Left lung (tissue), 10 donors: ENCODE measurements around the gene C1orf50. TPM values are rescaled to one million over a fixed set of nuclear protein-coding genes. Genes with fewer than 3 reads are reported as not detected.
A peak's percentile ranks its signal among the peaks of the same experiment; 100 is the strongest.

Source experiments
- ATAC-seq: fragments of 200-7000 bp; cut with Tn5 transposase; one replicate; pipeline ENCODE4 v1.9.1; 2020; ENCODE audit warnings: moderate library complexity
- DNase-seq, 4 donors: peaks; one replicate each; pipeline ENCODE4 v3.0.0-alpha.2; 2013 to 2020
- H3K27ac ChIP-seq, 2 donors: fragments of 200-600 bp; sonication (generic) in 1 of 2; one replicate each; pipeline versions ENCODE4 v1.5.0 to v1.8.0; 2020 to 2021
- H3K27me3 ChIP-seq, 2 donors: fragments of 200-600 bp; sonication (generic) in 1 of 2; one replicate each; pipeline versions ENCODE4 v1.5.0 to v1.8.0; 2020 to 2021
- H3K36me3 ChIP-seq, 2 donors: fragments of 200-600 bp; sonication (generic) in 1 of 2; one replicate each; pipeline versions ENCODE4 v1.5.0 to v1.8.0; 2020 to 2021
- H3K4me1 ChIP-seq, 2 donors: fragments of 200-600 bp; one replicate each; pipeline ENCODE4 v1.8.0; 2021
- H3K4me3 ChIP-seq, 2 donors: fragments of 200-600 bp; sonication (generic) in 1 of 2; one replicate each; pipeline versions ENCODE4 v1.5.0 to v1.8.0; 2020 to 2021; ENCODE audit warnings: mild to moderate bottlenecking in 1 of 2
- H3K9me3 ChIP-seq, 2 donors: fragments of 200-600 bp; sonication (generic) in 1 of 2; one replicate each; pipeline versions ENCODE4 v1.5.0 to v1.8.0; 2020 to 2021
- CTCF ChIP-seq, 2 donors: fragments of 200-600 bp; sonication (generic) in 1 of 2; IDR thresholded peaks; one replicate each; pipeline versions ENCODE4 v1.5.0 to v1.8.0; 2021; ENCODE audit warnings: antibody characterized with exemption in 2 of 2
- intact Hi-C, 2 donors: fragments of 100-400 bp; cut with DNase I; formaldehyde crosslinking; loops; one replicate each; pipeline versions ENCODE4 v1.11.2 to v1.14.2; 2022
- polyA plus RNA-seq, 6 donors: library from polyadenylated mRNA; unstranded; fragments of 120-200 nt; gene quantifications; one replicate each; pipeline ENCODE4 v1.2.1, GENCODE V29; 2013; ENCODE audit not compliant: insufficient read length in 6 of 6
- total RNA-seq, 2 donors: library from RNA; stranded (reverse); fragmentation: NEBNext Ultra II Directional; extraction: Animal tissue kit (Norgen Biotek cat#: 25700); gene quantifications; one replicate each; pipeline ENCODE4 v1.2.1, GENCODE V29; 2021
- donor health status: DM: no; HTN: yes; CAD: no.
- donor health status: DM: no; HTN: no; CAD: no.

Gene C1orf50
- total and polyA plus RNA-seq, 8 donors, result 4.3 to 15.0 (median 11.9) TPM

- intact Hi-C loops, result no loop called here
- Histone ChIP-seq H3K36me3 (peaks cover 0 to 69% of the 10 kb centered on the region in 2 donors), H3K4me3 (no peak overlapping the region), H3K27ac (no peak overlapping the region), H3K4me1 (no peaks in the 10 kb centered on the region), H3K27me3 (no peaks in the 10 kb centered on the region), H3K9me3 (no peaks in the 10 kb centered on the region)
- no peak for TF ChIP-seq CTCF (IDR thresholded peaks at IDR 0.05)
- DNase-seq (no peak), ATAC-seq (no peak)
These were observed 9.5 kb downstream of the C1orf50 start for GRCh38 chr1:42776502-42776901.

DNA sequence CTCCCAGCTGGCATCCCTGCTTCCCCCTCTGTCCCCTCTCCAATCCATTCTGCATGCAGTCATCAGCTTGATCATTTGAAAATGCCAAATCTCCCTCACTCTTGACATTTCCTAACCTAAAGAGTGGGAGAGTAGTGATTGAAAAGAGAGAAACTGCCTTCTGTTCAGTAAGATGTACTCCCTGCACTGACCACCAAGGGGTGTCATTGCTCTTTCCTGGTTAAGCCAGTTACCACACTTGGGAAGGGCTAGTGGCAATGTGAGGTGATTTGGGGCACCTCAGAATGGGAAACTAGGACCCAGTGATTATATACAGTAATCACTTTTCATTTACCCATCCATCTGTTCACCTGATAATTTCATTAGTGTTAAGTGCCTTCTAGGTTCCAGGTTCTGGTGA is 10.8 kb downstream of the C1orf50 start:
- peak in 1 of 4 donors; percentile 22 for DNase-seq
- Histone ChIP-seq H3K4me1 (no peaks in the 10 kb centered on the region), H3K27ac (no peak overlapping the region), H3K27me3 (no peaks in the 10 kb centered on the region), H3K9me3 (no peaks in the 10 kb centered on the region), H3K4me3 (no peak overlapping the region), H3K36me3 (peaks cover 0 to 74% of the 10 kb centered on the region in 2 donors)
- ATAC-seq, result peak; percentile 78
- intact Hi-C loops, result no loop called here
- peak; percentile 30 to 60 for TF ChIP-seq CTCF (IDR thresholded peaks at IDR 0.05)

GRCh38 chr1:42779725-42780124 is 12.7 kb downstream of the C1orf50 start:
- no peak for TF ChIP-seq CTCF (IDR thresholded peaks at IDR 0.05)
- intact Hi-C loops, result loop anchor here in 1 of 2 donors (10.0 kb wide), 1 partner anchor 295 kb away; no protein-coding TSS in a partner anchor
- peaks cover 0 to 2% of the 10 kb centered on the region in 2 donors for H3K4me1 ChIP-seq
- H3K27me3 ChIP-seq, result peaks cover 0 to 3% of the 10 kb centered on the region in 2 donors
- H3K4me3 ChIP-seq, result no peak overlapping the region
- no peak for ATAC-seq
- DNase-seq, result no peak
- peaks cover 0 to 61% of the 10 kb centered on the region in 2 donors for H3K36me3 ChIP-seq
- no peaks in the 10 kb centered on the region for H3K9me3 ChIP-seq
- H3K27ac ChIP-seq, result no peak overlapping the region

DNA sequence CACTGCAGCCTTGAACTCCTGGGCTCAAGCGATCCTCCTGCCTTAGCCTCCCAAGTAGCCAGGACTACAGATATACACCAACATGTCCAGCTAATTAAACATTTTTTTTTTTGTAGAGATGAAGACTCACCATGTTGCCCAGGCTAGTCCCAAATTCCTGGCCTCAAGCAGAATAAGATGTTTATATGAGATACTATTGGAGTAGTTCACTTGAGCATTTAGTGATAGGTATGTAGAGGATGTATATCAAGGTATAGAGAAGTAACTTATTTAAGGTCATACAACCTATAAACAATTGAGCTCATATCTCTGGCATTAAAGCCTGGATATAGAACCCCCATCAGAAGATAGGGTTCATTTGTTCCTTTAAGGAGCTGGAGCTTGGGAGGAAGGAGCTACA is 13.1 kb downstream of the C1orf50 start:
- intact Hi-C loops, result loop anchor here in 1 of 2 donors (10.0 kb wide), 1 partner anchor 295 kb away; no protein-coding TSS in a partner anchor
- H3K9me3 ChIP-seq, result no peaks in the 10 kb centered on the region
- peaks cover 0 to 8% of the 10 kb centered on the region in 2 donors for H3K27me3 ChIP-seq
- ATAC-seq (no peak), DNase-seq (no peak)
- H3K36me3 ChIP-seq, result peaks cover 0 to 57% of the 10 kb centered on the region in 2 donors
- H3K4me3 ChIP-seq, result no peak overlapping the region
- no peak overlapping the region for H3K27ac ChIP-seq
- no peak for TF ChIP-seq CTCF (IDR thresholded peaks at IDR 0.05)
- peaks cover 0 to 7% of the 10 kb centered on the region in 2 donors for H3K4me1 ChIP-seq

GRCh38 chr1:42783092-42783491 is 16.0 kb downstream of the C1orf50 start:
- DNase-seq (no peak), ATAC-seq (no peak)
- no peak overlapping the region for H3K27ac ChIP-seq
- H3K4me3 ChIP-seq, result no peak overlapping the region
- H3K4me1 ChIP-seq, result peaks cover 0 to 11% of the 10 kb centered on the region in 2 donors
- H3K27me3 ChIP-seq, result peaks cover 0 to 20% of the 10 kb centered on the region in 2 donors
- intact Hi-C loops, result loop anchor here in 1 of 2 donors (10.0 kb wide), 1 partner anchor 292 kb away; no protein-coding TSS in a partner anchor
- TF ChIP-seq CTCF (IDR thresholded peaks at IDR 0.05), result no peak
- H3K36me3 ChIP-seq, result peaks cover 0 to 28% of the 10 kb centered on the region in 2 donors
- H3K9me3 ChIP-seq, result no peaks in the 10 kb centered on the region
